Raji (cell line): ENCODE data around the gene ESR2.

Experiments used
- POLR2A ChIP-seq: IDR thresholded peaks from 2 replicates; pipeline ENCODE4 v1.6.1; 2011; ENCODE audit warnings: low read depth, low read length, control low read depth; ENCODE audit not compliant: insufficient read depth

ESR2 gene

GRCh38 chr14:64217308-64217707, 76.9 kb downstream of the ESR2 start:
- TF ChIP-seq POLR2A, result no peak

- no peak for TF ChIP-seq POLR2A
These were observed 78.2 kb downstream of the ESR2 start for GRCh38 chr14:64215978-64216377.

- no peak for TF ChIP-seq POLR2A
These were observed 78.9 kb downstream of the ESR2 start for GRCh38 chr14:64215274-64215673.

- no peak for TF ChIP-seq POLR2A
These were observed 80.2 kb downstream of the ESR2 start for GRCh38 chr14:64213853-64214570.

- TF ChIP-seq POLR2A, result no peak
These were observed 81.1 kb downstream of the ESR2 start for GRCh38 chr14:64213086-64213485.

- no peak for TF ChIP-seq POLR2A
These were observed 81.5 kb downstream of the ESR2 start for GRCh38 chr14:64212666-64213065.

GRCh38 chr14:64210216-64210615, 84.0 kb downstream of the ESR2 start:
- no peak for TF ChIP-seq POLR2A

GRCh38 chr14:64209444-64210131, 84.6 kb downstream of the ESR2 start:
- TF ChIP-seq POLR2A, result no peak

GRCh38 chr14:64208981-64209380, 85.2 kb downstream of the ESR2 start:
- no peak for TF ChIP-seq POLR2A

- TF ChIP-seq POLR2A, result no peak
These were observed 85.9 kb downstream of the ESR2 start for GRCh38 chr14:64208261-64208660.

GRCh38 chr14:64203366-64204006, 90.7 kb downstream of the ESR2 start:
- TF ChIP-seq POLR2A, result no peak

- no peak for TF ChIP-seq POLR2A
These were observed 91.5 kb downstream of the ESR2 start for GRCh38 chr14:64202716-64203115.

GRCh38 chr14:64201921-64202545, 92.1 kb downstream of the ESR2 start:
- no peak for TF ChIP-seq POLR2A

- TF ChIP-seq POLR2A, result no peak
These were observed 92.9 kb downstream of the ESR2 start for GRCh38 chr14:64201296-64201695.

GRCh38 chr14:64200170-64200569, 94.0 kb downstream of the ESR2 start:
- no peak for TF ChIP-seq POLR2A

- no peak for TF ChIP-seq POLR2A
These were observed 95.7 kb downstream of the ESR2 start for GRCh38 chr14:64198486-64198885.
